GM10248 (cell line): ENCODE results near the gene FAM162A.
"Not testable (repeated sequence)": the region's sequence is repeated elsewhere in the genome, so short reads cannot be mapped to it uniquely, and the experiment has no call there.

ENCODE experiments used
- CTCF ChIA-PET: fragments of 300-600 bp; sonication (Branson Sonifier 250); formaldehyde crosslinking; extraction: SDS; loops from one replicate; lab custom pipeline; 2021; ENCODE audit warnings: antibody characterized with exemption; lab: Yijun Ruan, JAX
- POLR2A ChIA-PET: fragments of 350-650 bp; sonication (Branson Sonifier 250); formaldehyde crosslinking; extraction: SDS; loops from one replicate; lab custom pipeline; 2020; ENCODE audit warnings: antibody characterized with exemption; lab: Yijun Ruan, JAX
- DNase-seq: peaks from one replicate; pipeline ENCODE4 v3.0.0; 2012; ENCODE audit errors: extremely low spot score
- CTCF ChIP-seq: IDR thresholded peaks from 2 replicates; pipeline ENCODE4 v1.5.1; 2012; ENCODE audit warnings: mild to moderate bottlenecking, low read depth; ENCODE audit errors: extremely low read depth, missing control alignments, control extremely low read depth

FAM162A gene

GRCh38 chr3:122362026-122362425 lies 22.0 kb upstream of the FAM162A start:
- ChIA-PET CTCF (interaction anchor here (0.9 to 4.3 kb wide), 6 partner anchors 9 to 260 kb away, joined by 3 to 19 read pairs (median 6); partner anchors contain the start of gene FAM162A), POLR2A (interaction anchor here (0.6 kb wide), 1 partner anchor 21 kb away, joined by 3 read pairs; no protein-coding TSS in a partner anchor)
- TF ChIP-seq CTCF, result no peak
- no peak for DNase-seq

GRCh38 chr3:122364490-122364889 lies 19.5 kb upstream of the FAM162A start:
- ChIA-PET CTCF (interaction anchor here (1.0 to 4.3 kb wide), 4 partner anchors 12 to 263 kb away, joined by 3 to 19 read pairs (median 4); partner anchors contain the start of genes CSTA and FAM162A), POLR2A (no interaction called here)
- no peak for DNase-seq
- TF ChIP-seq CTCF, result no peak

- CTCF ChIA-PET, result interaction anchor here (1.0 to 4.3 kb wide), 5 partner anchors 13 to 263 kb away, joined by 3 to 19 read pairs (median 4); partner anchors contain the start of genes CSTA and FAM162A
- POLR2A ChIA-PET, result no interaction called here
- TF ChIP-seq CTCF, result no peak
- no peak for DNase-seq
Measured at GRCh38 chr3:122365073-122365472, 18.9 kb upstream of the FAM162A start.

GRCh38 chr3:122365582-122366378 lies 18.2 kb upstream of the FAM162A start:
- peak; percentile 20 for DNase-seq
- CTCF ChIA-PET, result interaction anchor here (1.5 to 4.3 kb wide), 4 partner anchors 18 to 264 kb away, joined by 3 to 19 read pairs (median 5); partner anchors contain the start of genes CSTA and FAM162A
- POLR2A ChIA-PET, result not testable (repeated sequence)

GRCh38 chr3:122366379-122366749 lies 17.6 kb upstream of the FAM162A start:
- CTCF ChIA-PET, result interaction anchor here (1.7 to 2.1 kb wide), 2 partner anchors 16 to 27 kb away, joined by 6 to 7 read pairs; partner anchors contain the start of gene MIX23
- POLR2A ChIA-PET, result no interaction called here
- TF ChIP-seq CTCF, result no peak
- no peak for DNase-seq

GRCh38 chr3:122374034-122374433 lies 9.9 kb upstream of the FAM162A start:
- DNase-seq, result no peak
- ChIA-PET CTCF (no interaction called here), POLR2A (no interaction called here)
- TF ChIP-seq CTCF, result no peak

- POLR2A ChIA-PET, result no interaction called here
- TF ChIP-seq CTCF, result no peak
- DNase-seq, result no peak
- CTCF ChIA-PET, result interaction anchor here (1.8 kb wide), 1 partner anchor 10 kb away, joined by 6 read pairs; no protein-coding TSS in a partner anchor
Measured at GRCh38 chr3:122377975-122378374, 6.0 kb upstream of the FAM162A start.
